22Rv1 (cell line): ENCODE measurements around the gene DENND2A.
A peak's percentile ranks its signal among the peaks of the same experiment; 100 is the strongest.

ENCODE experiments used
- CTCF ChIP-seq: fragments of 450-650 bp; IDR thresholded peaks from 2 replicates; pipeline ENCODE4 v1.5.1; 2017; ENCODE audit warnings: mild to moderate bottlenecking
- ZFX ChIP-seq: fragments of 450-650 bp; IDR thresholded peaks from 2 replicates; pipeline ENCODE4 v1.6.1; 2017; ENCODE audit warnings: antibody characterized with exemption, borderline replicate concordance

GRCh38 chr7:140661124-140661523 lies 20.5 kb upstream of the DENND2A start:
- TF ChIP-seq CTCF: peak; percentile 43
- no peak for TF ChIP-seq ZFX
